ENCODE results near the gene GZMM. TPM values are rescaled to one million over a fixed set of nuclear protein-coding genes. Genes with fewer than 3 reads are reported as not detected.

GZMM gene
- total RNA-seq, 1 donor from 2014 or later: 0.47 TPM

GRCh38 chr19:588741-589692 is 45.2 kb downstream of the GZMM start:
- peaks cover 7% of the 10 kb centered on the region for H3K9me3 Mint-ChIP-seq (ENCODE audit: unreplicated experiment)
- H3K36me3 Mint-ChIP-seq (ENCODE audit: unreplicated experiment): no peaks in the 10 kb centered on the region
- no peak overlapping the region for H3K4me3 Mint-ChIP-seq (ENCODE audit: unreplicated experiment)
- DNase-seq: no peak
- peaks cover 14% of the 10 kb centered on the region for H3K27me3 Mint-ChIP-seq (ENCODE audit: unreplicated experiment)
- H3K27ac Mint-ChIP-seq (ENCODE audit: unreplicated experiment): no peak overlapping the region
- peaks cover 4% of the 10 kb centered on the region for H3K4me1 Mint-ChIP-seq (ENCODE audit: low read depth, unreplicated experiment)
- TF ChIP-seq, protein P1, sequence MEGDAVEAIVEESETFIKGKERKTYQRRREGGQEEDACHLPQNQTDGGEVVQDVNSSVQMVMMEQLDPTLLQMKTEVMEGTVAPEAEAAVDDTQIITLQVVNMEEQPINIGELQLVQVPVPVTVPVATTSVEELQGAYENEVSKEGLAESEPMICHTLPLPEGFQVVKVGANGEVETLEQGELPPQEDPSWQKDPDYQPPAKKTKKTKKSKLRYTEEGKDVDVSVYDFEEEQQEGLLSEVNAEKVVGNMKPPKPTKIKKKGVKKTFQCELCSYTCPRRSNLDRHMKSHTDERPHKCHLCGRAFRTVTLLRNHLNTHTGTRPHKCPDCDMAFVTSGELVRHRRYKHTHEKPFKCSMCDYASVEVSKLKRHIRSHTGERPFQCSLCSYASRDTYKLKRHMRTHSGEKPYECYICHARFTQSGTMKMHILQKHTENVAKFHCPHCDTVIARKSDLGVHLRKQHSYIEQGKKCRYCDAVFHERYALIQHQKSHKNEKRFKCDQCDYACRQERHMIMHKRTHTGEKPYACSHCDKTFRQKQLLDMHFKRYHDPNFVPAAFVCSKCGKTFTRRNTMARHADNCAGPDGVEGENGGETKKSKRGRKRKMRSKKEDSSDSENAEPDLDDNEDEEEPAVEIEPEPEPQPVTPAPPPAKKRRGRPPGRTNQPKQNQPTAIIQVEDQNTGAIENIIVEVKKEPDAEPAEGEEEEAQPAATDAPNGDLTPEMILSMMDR (IDR thresholded peaks at IDR 0.05; ENCODE audit: partially characterized antibody, unreplicated experiment): no peak

GRCh38 chr19:589693-590395 is 46.0 kb downstream of the GZMM start, which contains the start of gene HCN2:
Gene HCN2 (plus strand): TSS chr19:589881. CDS start chr19:589946, 65 bp downstream.
- Mint-ChIP-seq H3K4me3 (ENCODE audit: unreplicated experiment) (peak within 1 kb of the TSS; percentile 55), H3K36me3 (ENCODE audit: unreplicated experiment) (no peaks in the 10 kb centered on the region), H3K4me1 (ENCODE audit: low read depth, unreplicated experiment) (peaks cover 4% of the 10 kb centered on the region), H3K27ac (ENCODE audit: unreplicated experiment) (no peak within 1 kb of the TSS), H3K27me3 (ENCODE audit: unreplicated experiment) (peaks cover 12% of the 10 kb centered on the region), H3K9me3 (ENCODE audit: unreplicated experiment) (peaks cover 5% of the 10 kb centered on the region)
- TF ChIP-seq, protein P1 (IDR thresholded peaks at IDR 0.05; ENCODE audit: partially characterized antibody, unreplicated experiment): no peak
- no peak for DNase-seq

GRCh38 chr19:590396-590745 is 46.5 kb downstream of the GZMM start:
- Mint-ChIP-seq H3K27me3 (ENCODE audit: unreplicated experiment) (peaks cover 10% of the 10 kb centered on the region), H3K4me1 (ENCODE audit: low read depth, unreplicated experiment) (peaks cover 4% of the 10 kb centered on the region), H3K36me3 (ENCODE audit: unreplicated experiment) (no peaks in the 10 kb centered on the region), H3K9me3 (ENCODE audit: unreplicated experiment) (peaks cover 5% of the 10 kb centered on the region), H3K4me3 (ENCODE audit: unreplicated experiment) (peak overlapping the region; percentile 55), H3K27ac (ENCODE audit: unreplicated experiment) (no peak overlapping the region)
- TF ChIP-seq, protein P1 (IDR thresholded peaks at IDR 0.05; ENCODE audit: partially characterized antibody, unreplicated experiment): no peak
- DNase-seq: no peak

GRCh38 chr19:590750-591098 is 46.9 kb downstream of the GZMM start:
- no peak overlapping the region for H3K4me3 Mint-ChIP-seq (ENCODE audit: unreplicated experiment)
- peaks cover 4% of the 10 kb centered on the region for H3K4me1 Mint-ChIP-seq (ENCODE audit: low read depth, unreplicated experiment)
- TF ChIP-seq, protein P1 (IDR thresholded peaks at IDR 0.05; ENCODE audit: partially characterized antibody, unreplicated experiment): no peak
- no peak for DNase-seq
- H3K27me3 Mint-ChIP-seq (ENCODE audit: unreplicated experiment): peaks cover 10% of the 10 kb centered on the region
- H3K9me3 Mint-ChIP-seq (ENCODE audit: unreplicated experiment): peaks cover 5% of the 10 kb centered on the region
- H3K27ac Mint-ChIP-seq (ENCODE audit: unreplicated experiment): no peak overlapping the region
- no peaks in the 10 kb centered on the region for H3K36me3 Mint-ChIP-seq (ENCODE audit: unreplicated experiment)

All from glutamatergic neuron (in vitro differentiated cells).